GM18909 (cell line): Measurements from ENCODE around the gene PUS7.
"Not testable (repeated sequence)": the region's sequence is repeated elsewhere in the genome, so short reads cannot be mapped to it uniquely, and the experiment has no call there.

Experiments used
- ATAC-seq: cut with Tn5 transposase; IDR thresholded peaks from one replicate; pipeline ENCODE4 v1.9.1; 2021; ENCODE audit warnings: mild to moderate bottlenecking; ENCODE audit not compliant: unreplicated experiment, poor library complexity

Gene PUS7

DNA sequence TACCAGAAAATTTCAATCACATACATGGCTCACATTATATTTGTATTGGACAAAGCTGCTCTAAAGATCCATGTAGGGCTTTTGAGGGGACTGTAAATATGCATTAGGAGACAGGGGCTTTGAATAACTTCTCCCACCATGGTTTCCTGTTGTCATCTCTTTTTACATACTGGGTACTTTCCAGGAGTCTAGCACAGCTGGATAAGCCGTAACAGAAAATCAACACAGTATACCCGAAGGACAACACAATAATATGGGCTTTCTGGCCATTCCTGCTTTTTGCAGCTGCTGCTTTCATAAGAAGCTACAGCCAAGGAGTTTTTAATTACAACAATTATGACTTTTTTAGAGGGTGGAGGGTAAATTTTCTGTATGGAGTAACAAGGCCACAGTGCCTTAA, 70.0 kb downstream of the PUS7 start:
- no peak for ATAC-seq

DNA sequence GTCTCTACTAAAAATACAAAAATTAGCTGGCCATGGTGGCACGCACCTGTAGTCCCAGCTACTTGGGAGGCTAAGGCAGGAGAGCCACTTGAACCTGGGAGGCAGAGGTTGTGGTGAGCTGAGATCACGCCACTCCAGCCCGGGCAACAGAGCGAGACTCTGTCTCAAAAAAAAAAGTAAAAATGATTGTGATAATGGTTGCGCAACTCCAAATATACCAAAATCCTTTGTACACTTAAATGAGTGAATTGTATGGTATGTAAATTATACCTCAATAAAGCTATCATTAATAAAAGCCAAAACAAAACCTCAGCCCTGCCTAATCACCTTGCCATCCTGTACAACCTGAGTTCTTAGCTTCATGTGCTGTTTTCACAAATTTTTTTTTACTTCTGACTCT, 71.2 kb downstream of the PUS7 start:
- ATAC-seq, result not testable (repeated sequence)

DNA sequence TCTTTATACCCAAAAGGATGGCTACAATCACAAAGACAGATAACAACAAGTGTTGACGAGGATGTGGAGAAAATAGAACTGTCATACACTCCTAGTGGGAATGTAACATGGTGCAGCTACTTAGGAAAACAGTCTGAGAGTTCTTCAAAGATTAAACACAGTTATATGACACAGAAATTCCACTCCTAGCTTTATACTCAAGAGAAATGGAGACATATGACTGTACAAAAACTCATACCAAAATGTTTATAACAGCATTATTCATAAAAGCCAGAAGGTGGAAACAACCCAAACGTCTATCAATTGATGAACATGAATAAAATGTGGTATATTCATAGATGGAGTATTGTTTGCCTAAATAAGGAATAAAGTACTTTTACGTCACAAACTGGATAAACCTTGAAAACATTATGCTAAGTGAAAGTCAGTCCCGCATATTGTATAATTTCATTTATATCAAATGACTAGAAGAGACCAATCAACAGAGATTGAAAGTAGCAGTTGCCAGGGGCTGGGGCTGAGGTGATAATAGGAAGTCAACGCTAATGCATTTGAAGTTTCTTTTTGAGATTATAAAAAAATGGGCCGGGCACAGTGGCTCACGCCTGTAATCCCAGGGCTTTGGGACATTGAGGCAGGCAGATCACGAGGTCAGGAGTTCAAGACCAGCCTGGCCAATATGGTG, 71.8 kb downstream of the PUS7 start:
- no peak for ATAC-seq

GRCh38 chr7:105448181-105448580, 73.9 kb downstream of the PUS7 start:
- ATAC-seq, result peak; percentile 86

- ATAC-seq, result no peak
Observed at GRCh38 chr7:105444342-105444987, 77.6 kb downstream of the PUS7 start.

GRCh38 chr7:105442214-105442613, 79.9 kb downstream of the PUS7 start:
- not testable (repeated sequence) for ATAC-seq

GRCh38 chr7:105439174-105439893, 82.7 kb downstream of the PUS7 start:
- ATAC-seq, result no peak

DNA sequence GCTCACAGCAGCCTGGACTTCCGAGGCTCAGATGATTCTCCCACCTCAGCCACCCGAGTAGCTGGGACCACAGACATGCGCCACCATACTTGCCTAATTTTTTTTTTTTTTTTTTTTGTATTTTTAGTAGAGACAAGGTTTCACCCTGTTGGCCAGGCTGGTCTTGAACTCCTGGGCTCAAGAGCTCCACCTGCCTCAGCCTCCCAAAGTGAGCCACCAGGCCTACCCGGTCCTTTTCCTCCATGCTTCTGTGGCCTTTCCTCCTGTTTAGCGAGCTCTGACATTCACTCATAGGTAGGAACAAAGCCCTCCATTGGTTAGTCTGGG, 83.3 kb downstream of the PUS7 start:
- ATAC-seq, result no peak

GRCh38 chr7:105438254-105438653, 83.8 kb downstream of the PUS7 start:
- ATAC-seq, result no peak

DNA sequence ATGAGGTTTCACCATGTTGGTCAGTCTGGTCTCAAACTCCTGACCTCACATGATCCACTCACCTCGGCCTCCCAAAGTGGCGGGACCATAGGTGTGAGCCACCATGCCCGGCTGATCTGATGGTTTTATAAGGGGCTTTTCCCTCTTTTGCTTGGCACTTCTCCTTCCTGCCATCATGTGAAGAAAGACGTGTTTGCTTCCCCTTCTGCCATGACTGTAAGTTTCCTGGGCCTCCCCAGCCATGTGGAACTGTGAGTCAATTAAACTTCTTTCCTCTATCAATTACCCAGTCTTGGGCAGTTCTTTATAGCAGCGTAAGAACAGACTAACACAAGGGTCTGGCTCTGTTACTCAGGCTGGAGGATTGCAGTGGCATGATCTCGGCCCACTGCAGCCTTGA, 84.7 kb downstream of the PUS7 start:
- not testable (repeated sequence) for ATAC-seq

DNA sequence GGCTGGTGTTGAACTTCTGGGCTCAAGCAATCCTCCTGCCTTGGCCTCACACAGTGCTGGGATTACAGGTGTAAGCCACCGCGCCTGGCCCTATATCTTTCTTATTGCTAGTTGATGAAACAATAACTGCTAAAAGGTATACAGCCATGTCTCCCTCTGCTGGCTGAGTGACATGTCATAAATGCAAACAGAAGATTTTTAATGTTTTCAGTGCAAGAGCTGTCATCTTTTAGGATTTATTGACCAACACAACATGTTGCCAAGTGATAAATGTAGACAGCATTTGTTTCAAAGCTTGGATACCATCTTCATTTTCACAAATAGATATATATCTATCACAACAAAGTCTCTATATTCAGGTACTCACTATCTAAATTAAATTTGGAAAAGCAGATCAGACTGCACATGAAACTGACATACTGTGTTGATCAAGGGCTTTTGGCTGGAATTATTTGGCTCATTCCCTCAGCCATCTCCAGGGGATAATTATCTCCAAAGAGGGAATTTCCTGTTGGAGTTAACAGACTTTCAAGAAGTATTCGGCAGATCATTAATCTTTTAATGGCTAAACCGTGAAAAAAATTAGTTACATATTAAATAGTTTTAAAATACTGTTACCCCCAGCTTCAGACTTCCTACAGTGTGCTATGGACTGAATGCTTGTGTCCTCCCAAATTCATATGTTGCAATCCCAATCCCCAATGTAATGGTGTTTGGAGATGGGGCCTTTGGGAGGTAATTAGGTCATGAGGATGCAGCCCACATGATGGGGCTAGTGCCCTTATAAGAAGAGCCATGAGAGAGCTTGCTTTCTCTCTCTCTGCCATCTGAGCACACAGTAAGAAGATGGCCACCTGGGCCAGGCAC, 92.1 kb downstream of the PUS7 start:
- ATAC-seq, result peak; percentile 66

- ATAC-seq, result no peak
Observed at GRCh38 chr7:105426606-105427146, 95.4 kb downstream of the PUS7 start.

DNA sequence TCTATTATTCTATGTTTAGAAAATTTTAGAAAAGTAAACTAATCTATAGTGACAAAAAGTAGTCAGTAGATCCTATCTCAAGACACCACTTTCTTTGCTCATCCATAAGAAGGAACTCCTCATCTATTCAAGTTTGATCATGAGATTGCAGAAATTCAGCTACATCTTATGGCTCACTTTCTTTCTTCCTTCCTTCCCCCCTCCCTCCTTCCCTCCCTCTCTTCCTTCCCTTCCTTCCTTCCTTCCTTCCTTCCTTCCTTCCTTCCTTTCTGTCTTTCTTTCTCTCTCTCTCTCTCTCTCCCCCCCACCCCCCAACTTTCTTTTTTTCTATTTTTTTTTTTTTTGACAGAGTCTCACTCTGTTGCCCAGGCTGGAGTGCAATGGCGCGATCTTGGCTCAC, 98.1 kb downstream of the PUS7 start:
- ATAC-seq, result no peak

- ATAC-seq, result no peak
Observed at GRCh38 chr7:105413887-105414437, 108.1 kb downstream of the PUS7 start.

DNA sequence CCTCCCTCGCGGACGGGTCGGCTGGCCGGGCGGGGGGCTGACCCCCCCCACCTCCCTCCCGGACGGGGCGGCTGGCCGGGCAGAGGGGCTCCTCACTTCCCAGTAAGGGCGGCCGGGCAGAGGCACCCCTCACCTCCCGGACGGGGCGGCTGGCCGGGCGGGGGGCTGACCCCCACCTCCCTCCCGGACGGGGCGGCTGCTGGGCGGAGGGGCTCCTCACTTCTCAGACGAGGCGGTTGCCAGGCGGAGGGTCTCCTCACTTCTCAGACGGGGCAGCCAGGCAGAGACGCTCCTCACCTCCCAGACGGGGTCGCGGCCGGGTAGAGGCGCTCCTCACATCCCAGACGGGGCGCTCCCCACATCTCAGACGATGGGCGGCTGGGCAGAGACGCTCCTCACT, 111.3 kb downstream of the PUS7 start:
- ATAC-seq, result not testable (repeated sequence)

GRCh38 chr7:105409775-105410174, 112.3 kb downstream of the PUS7 start:
- not testable (repeated sequence) for ATAC-seq

DNA sequence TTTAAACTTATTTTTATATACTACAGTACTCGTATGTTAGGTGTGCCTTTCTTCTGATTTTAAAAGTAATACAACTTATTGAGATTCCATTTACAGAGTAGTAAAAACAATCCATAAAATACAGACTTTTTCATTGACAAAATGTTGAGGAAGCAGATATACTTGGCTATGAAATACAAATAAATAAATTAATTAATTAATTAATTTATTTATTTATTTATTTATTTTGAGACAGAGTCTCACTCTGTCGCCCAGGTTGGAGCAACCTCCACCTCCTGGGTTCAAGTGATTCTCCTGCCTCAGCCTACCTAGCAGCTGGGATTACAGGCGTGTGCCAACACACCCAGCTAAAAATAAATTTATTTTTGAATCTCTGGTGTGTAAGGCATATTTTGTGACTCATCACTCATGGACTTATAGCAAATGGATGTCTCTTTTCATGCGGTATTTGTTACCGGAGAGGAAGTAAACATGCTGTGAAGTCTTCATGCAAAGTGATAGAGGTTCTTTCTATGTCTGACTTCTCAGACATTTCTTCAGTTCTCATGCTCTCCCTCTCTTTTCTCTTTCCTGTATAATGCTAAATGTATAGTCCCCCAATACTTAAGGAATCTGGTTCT, 113.2 kb downstream of the PUS7 start:
- ATAC-seq, result no peak
